ENCODE results near the gene PHC2.

The PHC2 gene

GRCh38 chr1:33319949-33320618, 110.8 kb downstream of the PHC2 start:
- no peaks in the 10 kb centered on the region for H3F3A ChIP-seq (ENCODE audit: insufficient read depth, low read length)
- H3K27me3 ChIP-seq (replicated peaks; ENCODE audit: insufficient read depth, low read length): no peaks in the 10 kb centered on the region
- H3K4me2 ChIP-seq (ENCODE audit: low read depth, low read length): no peak overlapping the region
- H3K79me2 ChIP-seq (ENCODE audit: low read length): no peaks in the 10 kb centered on the region
- no peaks in the 10 kb centered on the region for H3K9me2 ChIP-seq (replicated peaks; ENCODE audit: insufficient read depth, low read length)
- no peak for DNase-seq
- H3K27ac ChIP-seq (ENCODE audit: low read length): no peak overlapping the region
- H3K4me1 ChIP-seq (ENCODE audit: low read length): no peaks in the 10 kb centered on the region
- no peaks in the 10 kb centered on the region for H3K36me3 ChIP-seq (replicated peaks; ENCODE audit: insufficient read depth, low read length)
- H3K9ac ChIP-seq (ENCODE audit: low read length): no peak overlapping the region
- no peaks in the 10 kb centered on the region for H3K9me3 ChIP-seq (replicated peaks; ENCODE audit: insufficient read depth, low read length)
- TF ChIP-seq EZH2phosphoT487 (IDR thresholded peaks at IDR 0.05; ENCODE audit: low read length) (no peak), EZH2 (optimal IDR thresholded peaks at IDR 0.05; ENCODE audit: low read depth, low read length) (no peak), CTCF (IDR thresholded peaks at IDR 0.05; ENCODE audit: low read length) (no peak)
- no peaks in the 10 kb centered on the region for H4K20me1 ChIP-seq (ENCODE audit: insufficient read depth, low read length)
- H3K4me3 ChIP-seq (ENCODE audit: low read length): no peak overlapping the region
- no peak overlapping the region for H2AFZ ChIP-seq (ENCODE audit: low read length)

- no peak for TF ChIP-seq EZH2phosphoT487 (IDR thresholded peaks at IDR 0.05; ENCODE audit: low read length)
- no peak for TF ChIP-seq EZH2 (optimal IDR thresholded peaks at IDR 0.05; ENCODE audit: low read depth, low read length)
- no peak for TF ChIP-seq CTCF (IDR thresholded peaks at IDR 0.05; ENCODE audit: low read length)
- Histone ChIP-seq H3F3A (ENCODE audit: insufficient read depth, low read length) (no peaks in the 10 kb centered on the region), H3K27me3 (replicated peaks; ENCODE audit: insufficient read depth, low read length) (no peaks in the 10 kb centered on the region), H3K27ac (ENCODE audit: low read length) (no peak overlapping the region), H3K36me3 (replicated peaks; ENCODE audit: insufficient read depth, low read length) (no peaks in the 10 kb centered on the region), H3K4me2 (ENCODE audit: low read depth, low read length) (no peak overlapping the region), H3K9me2 (replicated peaks; ENCODE audit: insufficient read depth, low read length) (no peaks in the 10 kb centered on the region), H3K4me1 (ENCODE audit: low read length) (no peaks in the 10 kb centered on the region), H3K9ac (ENCODE audit: low read length) (no peak overlapping the region), H3K79me2 (ENCODE audit: low read length) (no peaks in the 10 kb centered on the region), H4K20me1 (ENCODE audit: insufficient read depth, low read length) (no peaks in the 10 kb centered on the region), H2AFZ (ENCODE audit: low read length) (no peak overlapping the region), H3K4me3 (ENCODE audit: low read length) (no peak overlapping the region), H3K9me3 (replicated peaks; ENCODE audit: insufficient read depth, low read length) (no peaks in the 10 kb centered on the region)
- no peak for DNase-seq
Measured at GRCh38 chr1:33319186-33319948, 111.5 kb downstream of the PHC2 start.

- no peaks in the 10 kb centered on the region for H3K79me2 ChIP-seq (ENCODE audit: low read length)
- no peak overlapping the region for H3K27ac ChIP-seq (ENCODE audit: low read length)
- H2AFZ ChIP-seq (ENCODE audit: low read length): no peak overlapping the region
- H3K9me2 ChIP-seq (replicated peaks; ENCODE audit: insufficient read depth, low read length): no peaks in the 10 kb centered on the region
- H3K9ac ChIP-seq (ENCODE audit: low read length): no peak overlapping the region
- H3K4me1 ChIP-seq (ENCODE audit: low read length): no peaks in the 10 kb centered on the region
- H3K4me3 ChIP-seq (ENCODE audit: low read length): no peak overlapping the region
- H4K20me1 ChIP-seq (ENCODE audit: insufficient read depth, low read length): no peaks in the 10 kb centered on the region
- H3K36me3 ChIP-seq (replicated peaks; ENCODE audit: insufficient read depth, low read length): no peaks in the 10 kb centered on the region
- DNase-seq: no peak
- H3K9me3 ChIP-seq (replicated peaks; ENCODE audit: insufficient read depth, low read length): no peaks in the 10 kb centered on the region
- H3K27me3 ChIP-seq (replicated peaks; ENCODE audit: insufficient read depth, low read length): no peaks in the 10 kb centered on the region
- H3K4me2 ChIP-seq (ENCODE audit: low read depth, low read length): no peak overlapping the region
- TF ChIP-seq EZH2phosphoT487 (IDR thresholded peaks at IDR 0.05; ENCODE audit: low read length): no peak
- TF ChIP-seq EZH2 (optimal IDR thresholded peaks at IDR 0.05; ENCODE audit: low read depth, low read length): no peak
- no peak for TF ChIP-seq CTCF (IDR thresholded peaks at IDR 0.05; ENCODE audit: low read length)
- H3F3A ChIP-seq (ENCODE audit: insufficient read depth, low read length): no peaks in the 10 kb centered on the region
Measured at GRCh38 chr1:33317946-33318345, 112.9 kb downstream of the PHC2 start.
